Cerebellar cortex (tissue), 1 donor: ENCODE results near the gene PAGR1.

Experiments used
- DNase-seq: peaks from one replicate; pipeline ENCODE4 v3.0.0-alpha.2; 2015; ENCODE audit warnings: low spot score

Gene PAGR1

GRCh38 chr16:29837841-29838240 is 21.9 kb downstream of the PAGR1 start:
- DNase-seq, result no peak

GRCh38 chr16:29839822-29840221 is 23.9 kb downstream of the PAGR1 start:
- no peak for DNase-seq

- DNase-seq, result no peak
Observed at GRCh38 chr16:29840240-29840639, 24.3 kb downstream of the PAGR1 start.

- DNase-seq, result no peak
Observed at GRCh38 chr16:29841631-29842030, 25.7 kb downstream of the PAGR1 start.

GRCh38 chr16:29842732-29843346 is 26.9 kb downstream of the PAGR1 start:
- DNase-seq, result no peak

GRCh38 chr16:29843931-29844330 is 28.0 kb downstream of the PAGR1 start:
- DNase-seq, result no peak

- peak; percentile 57 for DNase-seq
Observed at GRCh38 chr16:29844575-29845331, 28.8 kb downstream of the PAGR1 start.

- DNase-seq, result no peak
Observed at GRCh38 chr16:29845656-29846055, 29.7 kb downstream of the PAGR1 start.

- peak; percentile 58 for DNase-seq
Observed at GRCh38 chr16:29848420-29849297, 32.7 kb downstream of the PAGR1 start.

- no peak for DNase-seq
Observed at GRCh38 chr16:29849505-29849904, 33.6 kb downstream of the PAGR1 start.

- no peak for DNase-seq
Observed at GRCh38 chr16:29850998-29851397, 35.0 kb downstream of the PAGR1 start.

- peak; percentile 94 for DNase-seq
Observed at GRCh38 chr16:29852654-29853053, 36.7 kb downstream of the PAGR1 start.

- DNase-seq, result no peak
Observed at GRCh38 chr16:29854520-29855100, 38.7 kb downstream of the PAGR1 start.

GRCh38 chr16:29857133-29857760 is 41.3 kb downstream of the PAGR1 start:
- no peak for DNase-seq

- no peak for DNase-seq
Observed at GRCh38 chr16:29858149-29858849, 42.3 kb downstream of the PAGR1 start.

- no peak for DNase-seq
Observed at GRCh38 chr16:29858974-29859373, 43.0 kb downstream of the PAGR1 start.

GRCh38 chr16:29860218-29860617 is 44.3 kb downstream of the PAGR1 start:
- no peak for DNase-seq

- DNase-seq, result peak; percentile 68
Observed at GRCh38 chr16:29862383-29862883, 46.5 kb downstream of the PAGR1 start.

GRCh38 chr16:29862884-29863668 is 47.1 kb downstream of the PAGR1 start, which contains the start of gene CDIPT:
CDIPT (minus strand) TSS chr16:29863226; CDS start chr16:29862857, 369 bp downstream.
- peak; percentile 99 for DNase-seq

GRCh38 chr16:29863669-29863984 is 47.7 kb downstream of the PAGR1 start:
- no peak for DNase-seq
